ENCODE measurements around the gene ARHGAP22. TPM values are rescaled to one million over a fixed set of nuclear protein-coding genes. Genes with fewer than 3 reads are reported as not detected.

The ARHGAP22 gene
- total RNA-seq, 2 experiments from 2014 or later, result 0.19 to 0.46 TPM

- H3K9me2 ChIP-seq (ENCODE audit: insufficient read depth, low read length), result no peaks in the 10 kb centered on the region
- BruUV-seq (replicated peaks), result no TSS peak
- no peaks in the 10 kb centered on the region for H4K20me1 ChIP-seq (ENCODE audit: insufficient read depth, low read length)
- H2AFZ ChIP-seq (ENCODE audit: low read length), result no peak overlapping the region
- H3K79me2 ChIP-seq (ENCODE audit: insufficient read depth, low read depth, low read length), result no peaks in the 10 kb centered on the region
- intact Hi-C loops (cut with micrococcal nuclease; ENCODE audit: unreplicated experiment), result no loop called here
- H3K36me3 ChIP-seq (ENCODE audit: insufficient read depth, low read length), result no peaks in the 10 kb centered on the region
- H3K27ac ChIP-seq (ENCODE audit: low read depth, low read length, poor library complexity, severe bottlenecking), result no peak overlapping the region
- H3K9me3 ChIP-seq (ENCODE audit: low read length), result no peaks in the 10 kb centered on the region
- H3K4me2 ChIP-seq (ENCODE audit: low read length), result no peak overlapping the region
- CTCF ChIA-PET (ENCODE audit: unreplicated experiment), result no interaction called here
- TF ChIP-seq, protein P1, sequence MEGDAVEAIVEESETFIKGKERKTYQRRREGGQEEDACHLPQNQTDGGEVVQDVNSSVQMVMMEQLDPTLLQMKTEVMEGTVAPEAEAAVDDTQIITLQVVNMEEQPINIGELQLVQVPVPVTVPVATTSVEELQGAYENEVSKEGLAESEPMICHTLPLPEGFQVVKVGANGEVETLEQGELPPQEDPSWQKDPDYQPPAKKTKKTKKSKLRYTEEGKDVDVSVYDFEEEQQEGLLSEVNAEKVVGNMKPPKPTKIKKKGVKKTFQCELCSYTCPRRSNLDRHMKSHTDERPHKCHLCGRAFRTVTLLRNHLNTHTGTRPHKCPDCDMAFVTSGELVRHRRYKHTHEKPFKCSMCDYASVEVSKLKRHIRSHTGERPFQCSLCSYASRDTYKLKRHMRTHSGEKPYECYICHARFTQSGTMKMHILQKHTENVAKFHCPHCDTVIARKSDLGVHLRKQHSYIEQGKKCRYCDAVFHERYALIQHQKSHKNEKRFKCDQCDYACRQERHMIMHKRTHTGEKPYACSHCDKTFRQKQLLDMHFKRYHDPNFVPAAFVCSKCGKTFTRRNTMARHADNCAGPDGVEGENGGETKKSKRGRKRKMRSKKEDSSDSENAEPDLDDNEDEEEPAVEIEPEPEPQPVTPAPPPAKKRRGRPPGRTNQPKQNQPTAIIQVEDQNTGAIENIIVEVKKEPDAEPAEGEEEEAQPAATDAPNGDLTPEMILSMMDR (conservative IDR thresholded peaks at IDR 0.05; ENCODE audit: low read length), result no peak
- no peak for TF ChIP-seq EZH2phosphoT487 (IDR thresholded peaks at IDR 0.05; ENCODE audit: borderline replicate concordance, low read depth, low read length)
- POLR2A ChIA-PET, result no interaction called here
- H3K4me3 ChIP-seq (ENCODE audit: low read depth, low read length, poor library complexity, severe bottlenecking), result no peak overlapping the region
- DNase-seq (ENCODE audit: low spot score), result no peak
- H3K4me1 ChIP-seq (ENCODE audit: insufficient read depth, low read length, poor library complexity, severe bottlenecking), result no peaks in the 10 kb centered on the region
These were observed 152.6 kb downstream of the ARHGAP22 start for GRCh38 chr10:48451969-48452878.

- POLR2A ChIA-PET, result no interaction called here
These were observed 154.0 kb downstream of the ARHGAP22 start for GRCh38 chr10:48450741-48451466.

More at GRCh38 chr10:48450741-48451466, 154.0 kb downstream of the ARHGAP22 start:
- Histone ChIP-seq H3K4me1 (ENCODE audit: insufficient read depth, low read length, poor library complexity, severe bottlenecking) (no peaks in the 10 kb centered on the region), H3K4me2 (ENCODE audit: low read length) (no peak overlapping the region), H3K27ac (ENCODE audit: low read depth, low read length, poor library complexity, severe bottlenecking) (no peak overlapping the region), H2AFZ (ENCODE audit: low read length) (no peak overlapping the region), H4K20me1 (ENCODE audit: insufficient read depth, low read length) (no peaks in the 10 kb centered on the region), H3K36me3 (ENCODE audit: insufficient read depth, low read length) (no peaks in the 10 kb centered on the region), H3K4me3 (ENCODE audit: low read depth, low read length, poor library complexity, severe bottlenecking) (no peak overlapping the region), H3K9me2 (ENCODE audit: insufficient read depth, low read length) (no peaks in the 10 kb centered on the region), H3K9me3 (ENCODE audit: low read length) (no peaks in the 10 kb centered on the region), H3K79me2 (ENCODE audit: insufficient read depth, low read depth, low read length) (no peaks in the 10 kb centered on the region)
- CTCF ChIA-PET (ENCODE audit: unreplicated experiment), result no interaction called here
- no peak for DNase-seq (ENCODE audit: low spot score)
- no peak for TF ChIP-seq EZH2phosphoT487 (IDR thresholded peaks at IDR 0.05; ENCODE audit: borderline replicate concordance, low read depth, low read length)
- TF ChIP-seq, protein P1 (conservative IDR thresholded peaks at IDR 0.05; ENCODE audit: low read length), result no peak
- BruUV-seq (replicated peaks), result no TSS peak
- intact Hi-C loops (cut with micrococcal nuclease; ENCODE audit: unreplicated experiment), result no loop called here

Data from OCI-LY7 (cell line).